GM12878 (cell line): ENCODE data around the gene CWF19L2. TPM values are rescaled to one million over a fixed set of nuclear protein-coding genes. Genes with fewer than 3 reads are reported as not detected.

Experiments used
- JUNB ChIP-seq: IDR thresholded peaks from 2 replicates; pipeline ENCODE4 v1.6.1; 2016; ENCODE audit warnings: antibody characterized with exemption, mild to moderate bottlenecking
- KDM1A ChIP-seq: fragments of 200-600 bp; sonication (generic); IDR thresholded peaks from 2 replicates; pipeline ENCODE4 v1.6.1; 2016; ENCODE audit warnings: borderline replicate concordance
- RB1 ChIP-seq: fragments of 450-650 bp; formaldehyde crosslinking; IDR thresholded peaks from 2 replicates; pipeline ENCODE4 v1.6.1; 2017; ENCODE audit warnings: mild to moderate bottlenecking, borderline replicate concordance
- SMAD1 ChIP-seq: fragments of 450-650 bp; IDR thresholded peaks from 2 replicates; pipeline ENCODE4 v1.6.1; 2018; ENCODE audit warnings: mild to moderate bottlenecking, low read depth; ENCODE audit not compliant: partially characterized antibody
- TARDBP ChIP-seq: IDR thresholded peaks from 2 replicates; pipeline ENCODE4 v1.6.1; 2016; ENCODE audit warnings: borderline replicate concordance
- ZBED1 ChIP-seq: IDR thresholded peaks from 2 replicates; pipeline ENCODE4 v1.6.1; 2016; ENCODE audit warnings: borderline replicate concordance
- ZZZ3 ChIP-seq: IDR thresholded peaks from 2 replicates; pipeline ENCODE4 v1.6.1; 2011; ENCODE audit warnings: low read depth; ENCODE audit not compliant: control insufficient read depth, insufficient read length
- polyA plus RNA-seq, 11 experiments: library from polyadenylated mRNA; depleted of rRNA in 4 of 11; unstranded in 6 of 11; stranded (reverse) in 5 of 11; fragments of >200 nt; fragmentation: Nextera tagmentation in 4 of 11; fragmentation: Illumina TruSeq in 1 of 11; extraction: Ambion mirVana in 4 of 11; extraction: Trizol in 1 of 11; gene quantifications; 1 replicate in 1 of 11; 2 replicates in 10 of 11; pipeline versions ENCODE4 v1.2.1 to v1.2.3, GENCODE V29; 2011 to 2016; ENCODE audit warnings: inconsistent platforms in 2 of 11, missing spikeins in 2 of 11, low read depth in 1 of 11
- total RNA-seq, 4 experiments: library from RNA; depleted of rRNA in 3 of 4; stranded (reverse); fragments of >200 nt in 3 of 4; fragmentation: Illumina TruSeq in 1 of 4; extraction: Trizol in 1 of 4; gene quantifications; 2 replicates each; pipeline versions ENCODE4 v1.2.1 to v1.2.3, GENCODE V29; 2013 to 2021
- TF ChIP-seq, protein P1 (sequence below): IDR thresholded peaks from 2 replicates; pipeline ENCODE4 v1.6.1; 2012; ENCODE audit warnings: low read length, inconsistent platforms
- TF ChIP-seq, protein P2 (sequence below): IDR thresholded peaks from 2 replicates; pipeline ENCODE4 v1.6.1; 2012; ENCODE audit warnings: low read depth, low read length, improper control_type of control experiment
- TF ChIP-seq, protein P3 (sequence below): fragments of 450-650 bp; IDR thresholded peaks from 2 replicates; pipeline ENCODE4 v1.6.1; 2018; ENCODE audit warnings: mild to moderate bottlenecking, low read depth, moderate library complexity; ENCODE audit not compliant: partially characterized antibody
- TF ChIP-seq, protein P4 (sequence below): fragments of 450-650 bp; IDR thresholded peaks from 2 replicates; pipeline ENCODE4 v1.6.1; 2017; ENCODE audit warnings: antibody characterized with exemption, mild to moderate bottlenecking, moderate library complexity
- TF ChIP-seq, protein P5 (sequence below): fragments of 450-650 bp; IDR thresholded peaks from 2 replicates; pipeline ENCODE4 v1.6.1; 2017; ENCODE audit warnings: mild to moderate bottlenecking, moderate library complexity
- TF ChIP-seq, protein P6 (sequence below): fragments of 450-650 bp; formaldehyde crosslinking; IDR thresholded peaks from 2 replicates; pipeline ENCODE4 v1.4.0; 2020; ENCODE audit warnings: mild to moderate bottlenecking, moderate library complexity

Gene CWF19L2
- total and polyA plus RNA-seq, 10 of the 15 experiments (the other 5 are each of a cell fraction or from before 2014, with no cell fraction given): 4.5 to 18.8 (median 7.2) TPM

DNA sequence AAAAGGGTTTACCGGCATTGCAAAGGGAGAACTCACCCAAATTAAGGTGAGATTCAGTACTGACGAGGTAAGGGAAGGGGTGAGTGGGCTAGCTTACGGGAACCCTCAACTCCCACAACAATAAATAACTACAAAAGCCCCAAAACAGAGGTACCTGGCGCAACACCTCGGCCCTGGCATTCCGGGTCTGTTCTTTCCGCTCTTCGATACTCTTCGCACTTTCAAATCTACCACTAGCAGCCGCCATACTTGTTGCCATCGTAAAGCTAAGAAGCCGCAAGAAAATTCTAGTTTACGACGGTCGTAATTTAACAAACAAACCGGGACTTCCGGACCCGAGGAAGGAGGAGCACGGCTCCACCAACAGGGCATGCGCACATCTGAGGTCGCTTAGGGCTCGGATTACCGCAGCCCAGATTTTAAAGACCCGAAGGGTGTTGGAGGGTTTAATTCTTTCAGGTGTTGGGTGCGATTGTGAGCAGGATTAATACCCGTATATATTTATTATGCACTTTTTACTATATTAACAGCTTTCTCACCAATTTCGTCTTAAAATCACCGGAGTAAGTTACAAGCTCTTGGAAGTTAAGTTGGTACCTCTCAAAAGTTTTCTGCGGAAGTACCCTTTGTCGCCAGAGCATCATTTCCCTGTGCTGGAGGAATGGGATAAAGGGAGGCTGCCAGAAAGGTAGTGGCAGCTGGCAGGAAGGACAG is at the start of gene CWF19L2 (continued):
- TF ChIP-seq, protein P1, sequence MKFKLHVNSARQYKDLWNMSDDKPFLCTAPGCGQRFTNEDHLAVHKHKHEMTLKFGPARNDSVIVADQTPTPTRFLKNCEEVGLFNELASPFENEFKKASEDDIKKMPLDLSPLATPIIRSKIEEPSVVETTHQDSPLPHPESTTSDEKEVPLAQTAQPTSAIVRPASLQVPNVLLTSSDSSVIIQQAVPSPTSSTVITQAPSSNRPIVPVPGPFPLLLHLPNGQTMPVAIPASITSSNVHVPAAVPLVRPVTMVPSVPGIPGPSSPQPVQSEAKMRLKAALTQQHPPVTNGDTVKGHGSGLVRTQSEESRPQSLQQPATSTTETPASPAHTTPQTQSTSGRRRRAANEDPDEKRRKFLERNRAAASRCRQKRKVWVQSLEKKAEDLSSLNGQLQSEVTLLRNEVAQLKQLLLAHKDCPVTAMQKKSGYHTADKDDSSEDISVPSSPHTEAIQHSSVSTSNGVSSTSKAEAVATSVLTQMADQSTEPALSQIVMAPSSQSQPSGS: 0 out of 2 replicates have a peak, but pooled peaks have one; percentile 24
- TF ChIP-seq ZZZ3 (no peak), SMAD1 (no peak), RB1 (no peak), ZBED1 (no peak), JUNB (no peak), TARDBP (0 out of 2 replicates have a peak, but pooled peaks have one; percentile 34), KDM1A (no peak)
- TF ChIP-seq, protein P2, sequence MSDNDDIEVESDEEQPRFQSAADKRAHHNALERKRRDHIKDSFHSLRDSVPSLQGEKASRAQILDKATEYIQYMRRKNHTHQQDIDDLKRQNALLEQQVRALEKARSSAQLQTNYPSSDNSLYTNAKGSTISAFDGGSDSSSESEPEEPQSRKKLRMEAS: no peak
- TF ChIP-seq, protein P3, sequence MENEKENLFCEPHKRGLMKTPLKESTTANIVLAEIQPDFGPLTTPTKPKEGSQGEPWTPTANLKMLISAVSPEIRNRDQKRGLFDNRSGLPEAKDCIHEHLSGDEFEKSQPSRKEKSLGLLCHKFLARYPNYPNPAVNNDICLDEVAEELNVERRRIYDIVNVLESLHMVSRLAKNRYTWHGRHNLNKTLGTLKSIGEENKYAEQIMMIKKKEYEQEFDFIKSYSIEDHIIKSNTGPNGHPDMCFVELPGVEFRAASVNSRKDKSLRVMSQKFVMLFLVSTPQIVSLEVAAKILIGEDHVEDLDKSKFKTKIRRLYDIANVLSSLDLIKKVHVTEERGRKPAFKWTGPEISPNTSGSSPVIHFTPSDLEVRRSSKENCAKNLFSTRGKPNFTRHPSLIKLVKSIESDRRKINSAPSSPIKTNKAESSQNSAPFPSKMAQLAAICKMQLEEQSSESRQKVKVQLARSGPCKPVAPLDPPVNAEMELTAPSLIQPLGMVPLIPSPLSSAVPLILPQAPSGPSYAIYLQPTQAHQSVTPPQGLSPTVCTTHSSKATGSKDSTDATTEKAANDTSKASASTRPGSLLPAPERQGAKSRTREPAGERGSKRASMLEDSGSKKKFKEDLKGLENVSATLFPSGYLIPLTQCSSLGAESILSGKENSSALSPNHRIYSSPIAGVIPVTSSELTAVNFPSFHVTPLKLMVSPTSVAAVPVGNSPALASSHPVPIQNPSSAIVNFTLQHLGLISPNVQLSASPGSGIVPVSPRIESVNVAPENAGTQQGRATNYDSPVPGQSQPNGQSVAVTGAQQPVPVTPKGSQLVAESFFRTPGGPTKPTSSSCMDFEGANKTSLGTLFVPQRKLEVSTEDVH: peak; percentile 50
- TF ChIP-seq, protein P4, sequence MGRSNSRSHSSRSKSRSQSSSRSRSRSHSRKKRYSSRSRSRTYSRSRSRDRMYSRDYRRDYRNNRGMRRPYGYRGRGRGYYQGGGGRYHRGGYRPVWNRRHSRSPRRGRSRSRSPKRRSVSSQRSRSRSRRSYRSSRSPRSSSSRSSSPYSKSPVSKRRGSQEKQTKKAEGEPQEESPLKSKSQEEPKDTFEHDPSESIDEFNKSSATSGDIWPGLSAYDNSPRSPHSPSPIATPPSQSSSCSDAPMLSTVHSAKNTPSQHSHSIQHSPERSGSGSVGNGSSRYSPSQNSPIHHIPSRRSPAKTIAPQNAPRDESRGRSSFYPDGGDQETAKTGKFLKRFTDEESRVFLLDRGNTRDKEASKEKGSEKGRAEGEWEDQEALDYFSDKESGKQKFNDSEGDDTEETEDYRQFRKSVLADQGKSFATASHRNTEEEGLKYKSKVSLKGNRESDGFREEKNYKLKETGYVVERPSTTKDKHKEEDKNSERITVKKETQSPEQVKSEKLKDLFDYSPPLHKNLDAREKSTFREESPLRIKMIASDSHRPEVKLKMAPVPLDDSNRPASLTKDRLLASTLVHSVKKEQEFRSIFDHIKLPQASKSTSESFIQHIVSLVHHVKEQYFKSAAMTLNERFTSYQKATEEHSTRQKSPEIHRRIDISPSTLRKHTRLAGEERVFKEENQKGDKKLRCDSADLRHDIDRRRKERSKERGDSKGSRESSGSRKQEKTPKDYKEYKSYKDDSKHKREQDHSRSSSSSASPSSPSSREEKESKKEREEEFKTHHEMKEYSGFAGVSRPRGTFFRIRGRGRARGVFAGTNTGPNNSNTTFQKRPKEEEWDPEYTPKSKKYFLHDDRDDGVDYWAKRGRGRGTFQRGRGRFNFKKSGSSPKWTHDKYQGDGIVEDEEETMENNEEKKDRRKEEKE: no peak
- TF ChIP-seq, protein P5, sequence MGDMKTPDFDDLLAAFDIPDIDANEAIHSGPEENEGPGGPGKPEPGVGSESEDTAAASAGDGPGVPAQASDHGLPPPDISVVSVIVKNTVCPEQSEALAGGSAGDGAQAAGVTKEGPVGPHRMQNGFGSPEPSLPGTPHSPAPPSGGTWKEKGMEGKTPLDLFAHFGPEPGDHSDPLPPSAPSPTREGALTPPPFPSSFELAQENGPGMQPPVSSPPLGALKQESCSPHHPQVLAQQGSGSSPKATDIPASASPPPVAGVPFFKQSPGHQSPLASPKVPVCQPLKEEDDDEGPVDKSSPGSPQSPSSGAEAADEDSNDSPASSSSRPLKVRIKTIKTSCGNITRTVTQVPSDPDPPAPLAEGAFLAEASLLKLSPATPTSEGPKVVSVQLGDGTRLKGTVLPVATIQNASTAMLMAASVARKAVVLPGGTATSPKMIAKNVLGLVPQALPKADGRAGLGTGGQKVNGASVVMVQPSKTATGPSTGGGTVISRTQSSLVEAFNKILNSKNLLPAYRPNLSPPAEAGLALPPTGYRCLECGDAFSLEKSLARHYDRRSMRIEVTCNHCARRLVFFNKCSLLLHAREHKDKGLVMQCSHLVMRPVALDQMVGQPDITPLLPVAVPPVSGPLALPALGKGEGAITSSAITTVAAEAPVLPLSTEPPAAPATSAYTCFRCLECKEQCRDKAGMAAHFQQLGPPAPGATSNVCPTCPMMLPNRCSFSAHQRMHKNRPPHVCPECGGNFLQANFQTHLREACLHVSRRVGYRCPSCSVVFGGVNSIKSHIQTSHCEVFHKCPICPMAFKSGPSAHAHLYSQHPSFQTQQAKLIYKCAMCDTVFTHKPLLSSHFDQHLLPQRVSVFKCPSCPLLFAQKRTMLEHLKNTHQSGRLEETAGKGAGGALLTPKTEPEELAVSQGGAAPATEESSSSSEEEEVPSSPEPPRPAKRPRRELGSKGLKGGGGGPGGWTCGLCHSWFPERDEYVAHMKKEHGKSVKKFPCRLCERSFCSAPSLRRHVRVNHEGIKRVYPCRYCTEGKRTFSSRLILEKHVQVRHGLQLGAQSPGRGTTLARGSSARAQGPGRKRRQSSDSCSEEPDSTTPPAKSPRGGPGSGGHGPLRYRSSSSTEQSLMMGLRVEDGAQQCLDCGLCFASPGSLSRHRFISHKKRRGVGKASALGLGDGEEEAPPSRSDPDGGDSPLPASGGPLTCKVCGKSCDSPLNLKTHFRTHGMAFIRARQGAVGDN: no peak
- TF ChIP-seq, protein P6, sequence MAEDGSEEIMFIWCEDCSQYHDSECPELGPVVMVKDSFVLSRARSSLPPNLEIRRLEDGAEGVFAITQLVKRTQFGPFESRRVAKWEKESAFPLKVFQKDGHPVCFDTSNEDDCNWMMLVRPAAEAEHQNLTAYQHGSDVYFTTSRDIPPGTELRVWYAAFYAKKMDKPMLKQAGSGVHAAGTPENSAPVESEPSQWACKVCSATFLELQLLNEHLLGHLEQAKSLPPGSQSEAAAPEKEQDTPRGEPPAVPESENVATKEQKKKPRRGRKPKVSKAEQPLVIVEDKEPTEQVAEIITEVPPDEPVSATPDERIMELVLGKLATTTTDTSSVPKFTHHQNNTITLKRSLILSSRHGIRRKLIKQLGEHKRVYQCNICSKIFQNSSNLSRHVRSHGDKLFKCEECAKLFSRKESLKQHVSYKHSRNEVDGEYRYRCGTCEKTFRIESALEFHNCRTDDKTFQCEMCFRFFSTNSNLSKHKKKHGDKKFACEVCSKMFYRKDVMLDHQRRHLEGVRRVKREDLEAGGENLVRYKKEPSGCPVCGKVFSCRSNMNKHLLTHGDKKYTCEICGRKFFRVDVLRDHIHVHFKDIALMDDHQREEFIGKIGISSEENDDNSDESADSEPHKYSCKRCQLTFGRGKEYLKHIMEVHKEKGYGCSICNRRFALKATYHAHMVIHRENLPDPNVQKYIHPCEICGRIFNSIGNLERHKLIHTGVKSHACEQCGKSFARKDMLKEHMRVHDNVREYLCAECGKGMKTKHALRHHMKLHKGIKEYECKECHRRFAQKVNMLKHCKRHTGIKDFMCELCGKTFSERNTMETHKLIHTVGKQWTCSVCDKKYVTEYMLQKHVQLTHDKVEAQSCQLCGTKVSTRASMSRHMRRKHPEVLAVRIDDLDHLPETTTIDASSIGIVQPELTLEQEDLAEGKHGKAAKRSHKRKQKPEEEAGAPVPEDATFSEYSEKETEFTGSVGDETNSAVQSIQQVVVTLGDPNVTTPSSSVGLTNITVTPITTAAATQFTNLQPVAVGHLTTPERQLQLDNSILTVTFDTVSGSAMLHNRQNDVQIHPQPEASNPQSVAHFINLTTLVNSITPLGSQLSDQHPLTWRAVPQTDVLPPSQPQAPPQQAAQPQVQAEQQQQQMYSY (CRISPR knock-in tag): no peak
